CD4-positive, alpha-beta memory T cell (primary cell): Measurements from ENCODE around the gene TERB1. TPM values are rescaled to one million over a fixed set of nuclear protein-coding genes. Genes with fewer than 3 reads are reported as not detected.

ENCODE experiments used
- CTCF ChIA-PET: fragments of 350-600 bp; sonication (Branson Sonifier 250); formaldehyde crosslinking; loops from one replicate; lab custom pipeline; 2021; ENCODE audit warnings: inconsistent platforms; ENCODE audit not compliant: partially characterized antibody; lab: Charles Lee
- POLR2A ChIA-PET: fragments of 350-600 bp; sonication (Branson Sonifier 250); formaldehyde crosslinking; loops from one replicate; lab custom pipeline; 2021; ENCODE audit not compliant: partially characterized antibody; lab: Charles Lee
- DNase-seq, 5 donors: peaks; one replicate each; pipeline versions ENCODE4 v3.0.0 to v3.0.0-alpha.2; 2020 to 2022; ENCODE audit warnings: mixed read lengths in 1 of 5
- H3K27ac ChIP-seq: one replicate; pipeline ENCODE4 v1.7.0; 2013; ENCODE audit warnings: low read depth, low read length
- H3K27me3 ChIP-seq: 2 replicates; pipeline ENCODE4 v1.7.0; 2013; ENCODE audit warnings: mild to moderate bottlenecking, low read length, moderate library complexity; ENCODE audit not compliant: insufficient read depth
- H3K36me3 ChIP-seq: 2 replicates; pipeline ENCODE4 v1.7.0; 2013; ENCODE audit warnings: mild to moderate bottlenecking, low read length, moderate library complexity; ENCODE audit not compliant: insufficient read depth
- H3K4me1 ChIP-seq: 2 replicates; pipeline ENCODE4 v1.7.0; 2013; ENCODE audit warnings: mild to moderate bottlenecking, low read length, moderate library complexity; ENCODE audit not compliant: insufficient read depth
- H3K4me3 ChIP-seq, 2 donors: one replicate each; pipeline ENCODE4 v1.7.0; 2013; ENCODE audit warnings: low read length in 2 of 2, mild to moderate bottlenecking in 1 of 2
- H3K9me3 ChIP-seq, 2 donors: one replicate each; pipeline ENCODE4 v1.7.0; 2013; ENCODE audit warnings: low read length in 2 of 2, control low read depth in 1 of 2; ENCODE audit not compliant: control insufficient read depth in 1 of 2
- H3K27ac Mint-ChIP-seq, 7 donors: one replicate each; pipeline ENCODE4 v1.8.0; 2020 to 2021; ENCODE audit warnings: mixed read lengths in 7 of 7, mild to moderate bottlenecking in 6 of 7, inconsistent platforms in 3 of 7, moderate library complexity in 3 of 7
- H3K27me3 Mint-ChIP-seq, 2 donors: one replicate each; pipeline ENCODE4 v1.8.0; 2020 to 2021; ENCODE audit warnings: mixed read lengths in 2 of 2
- H3K36me3 Mint-ChIP-seq, 2 donors: one replicate each; pipeline ENCODE4 v1.8.0; 2020 to 2021; ENCODE audit warnings: mixed read lengths in 2 of 2, inconsistent platforms in 1 of 2, mild to moderate bottlenecking in 1 of 2
- H3K4me1 Mint-ChIP-seq, 4 donors: one replicate each; pipeline ENCODE4 v1.8.0; 2020 to 2021; ENCODE audit warnings: mixed read lengths in 4 of 4, mild to moderate bottlenecking in 1 of 4
- H3K4me3 Mint-ChIP-seq, 8 donors: one replicate each; pipeline ENCODE4 v1.8.0; 2020 to 2021; ENCODE audit warnings: mixed read lengths in 8 of 8, mild to moderate bottlenecking in 7 of 8, moderate library complexity in 6 of 8, inconsistent platforms in 3 of 8
- H3K9me3 Mint-ChIP-seq, 8 donors: one replicate each; pipeline ENCODE4 v1.8.0; 2020 to 2021; ENCODE audit warnings: mixed read lengths in 8 of 8, mild to moderate bottlenecking in 5 of 8, inconsistent platforms in 3 of 8, moderate library complexity in 1 of 8
- intact Hi-C: fragments of 100-400 bp; cut with micrococcal nuclease; formaldehyde crosslinking; loops from one replicate; pipeline ENCODE4 v1.15.1; 2023
- polyA plus RNA-seq, 2 donors: library from polyadenylated mRNA; unstranded; fragments of 300-500 nt; fragmentation: Illumina TruSeq; gene quantifications; one replicate each; pipeline ENCODE4 v1.2.3, GENCODE V29; 2021
- total RNA-seq, 2 experiments: library from RNA; stranded (reverse); gene quantifications; one replicate each; pipeline ENCODE4 v1.2.3, GENCODE V29; 2021

Gene TERB1
- total and polyA plus RNA-seq, 4 experiments from 2014 or later = 0.83 to 1.1 TPM; not detected in 2

- intact Hi-C loops = loop anchor here (1.0 to 2.0 kb wide), 4 partner anchors 32 to 323 kb away; partner anchors contain the start of gene CMTM4
- H3K36me3 Mint-ChIP-seq = peaks cover 61 to 77% of the 10 kb centered on the region in 2 donors
Measured at GRCh38 chr16:66728804-66729203, 72.6 kb downstream of the TERB1 start.

GRCh38 chr16:66728117-66728787 lies 73.1 kb downstream of the TERB1 start:
- H3K9me3 ChIP-seq = no peaks in the 10 kb centered on the region
- DNase-seq = peak in 4 of 5 donors; percentile 42 to 56 (median 46)
- POLR2A ChIA-PET = interaction anchor here (1.3 to 1.5 kb wide), 2 partner anchors 23 to 145 kb away, joined by 3 to 8 read pairs; partner anchors contain the start of gene DYNC1LI2
- no peaks in the 10 kb centered on the region for H3K4me1 ChIP-seq
- Mint-ChIP-seq H3K36me3 (peaks cover 64 to 77% of the 10 kb centered on the region in 2 donors), H3K4me1 (peaks cover 3 to 6% (median 5%) of the 10 kb centered on the region in 4 donors), H3K4me3 (no peak overlapping the region), H3K27ac (peak overlapping the region in 5 of 7 donors; percentile 12 to 73 (median 52)), H3K9me3 (peaks cover 0 to 1% (median 0%) of the 10 kb centered on the region in 8 donors), H3K27me3 (no peaks in the 10 kb centered on the region)
- H3K27me3 ChIP-seq = no peaks in the 10 kb centered on the region
- no peak overlapping the region for H3K27ac ChIP-seq
- CTCF ChIA-PET = interaction anchor here (0.7 to 4.2 kb wide), 16 partner anchors 12 to 322 kb away, joined by 3 to 76 read pairs (median 6); partner anchors contain the start of genes DYNC1LI2 and NAE1
- no peak overlapping the region for H3K4me3 ChIP-seq
- H3K36me3 ChIP-seq = peaks cover 78% of the 10 kb centered on the region
- intact Hi-C loops = loop anchor here (1.0 to 2.0 kb wide), 4 partner anchors 31 to 322 kb away; partner anchors contain the start of gene CMTM4

More at GRCh38 chr16:66728804-66729203, 72.6 kb downstream of the TERB1 start:
- Histone ChIP-seq H3K4me1 (no peaks in the 10 kb centered on the region), H3K4me3 (no peak overlapping the region), H3K36me3 (peaks cover 76% of the 10 kb centered on the region), H3K27me3 (no peaks in the 10 kb centered on the region), H3K9me3 (no peaks in the 10 kb centered on the region), H3K27ac (no peak overlapping the region)
- Mint-ChIP-seq H3K4me3 (no peak overlapping the region), H3K4me1 (peaks cover 3 to 6% (median 5%) of the 10 kb centered on the region in 4 donors), H3K27ac (no peak overlapping the region), H3K27me3 (no peaks in the 10 kb centered on the region), H3K9me3 (no peaks in the 10 kb centered on the region)
- no peak for DNase-seq
- ChIA-PET POLR2A (interaction anchor here (1.3 to 1.5 kb wide), 2 partner anchors 22 to 144 kb away, joined by 3 to 8 read pairs; partner anchors contain the start of gene DYNC1LI2), CTCF (interaction anchor here (0.7 to 4.2 kb wide), 12 partner anchors 11 to 323 kb away, joined by 3 to 76 read pairs (median 6); partner anchors contain the start of genes DYNC1LI2 and NAE1)

- Mint-ChIP-seq H3K4me3 (no peak overlapping the region), H3K9me3 (peaks cover 0 to 1% (median 0%) of the 10 kb centered on the region in 8 donors), H3K27ac (no peak overlapping the region), H3K4me1 (no peaks in the 10 kb centered on the region), H3K36me3 (peaks cover 33 to 53% of the 10 kb centered on the region in 2 donors), H3K27me3 (no peaks in the 10 kb centered on the region)
- DNase-seq = no peak
- Histone ChIP-seq H3K27ac (no peak overlapping the region), H3K27me3 (no peaks in the 10 kb centered on the region), H3K9me3 (no peaks in the 10 kb centered on the region), H3K4me1 (no peaks in the 10 kb centered on the region), H3K4me3 (no peak overlapping the region), H3K36me3 (peaks cover 27% of the 10 kb centered on the region)
- intact Hi-C loops = no loop called here
- ChIA-PET CTCF (no interaction called here), POLR2A (no interaction called here)
Measured at GRCh38 chr16:66720766-66721165, 80.6 kb downstream of the TERB1 start.

- intact Hi-C loops = no loop called here
- H3K36me3 ChIP-seq = peaks cover 15% of the 10 kb centered on the region
- ChIA-PET POLR2A (no interaction called here), CTCF (interaction anchor here (0.6 kb wide), 1 partner anchor 69 kb away, joined by 3 read pairs; no protein-coding TSS in a partner anchor)
- no peak overlapping the region for H3K4me3 ChIP-seq
- Mint-ChIP-seq H3K9me3 (peaks cover 0 to 1% (median 0%) of the 10 kb centered on the region in 8 donors), H3K36me3 (peaks cover 25 to 42% of the 10 kb centered on the region in 2 donors), H3K4me1 (no peaks in the 10 kb centered on the region), H3K27me3 (no peaks in the 10 kb centered on the region), H3K4me3 (no peak overlapping the region), H3K27ac (no peak overlapping the region)
- no peak overlapping the region for H3K27ac ChIP-seq
- H3K4me1 ChIP-seq = no peaks in the 10 kb centered on the region
- no peaks in the 10 kb centered on the region for H3K27me3 ChIP-seq
- no peaks in the 10 kb centered on the region for H3K9me3 ChIP-seq
- DNase-seq = no peak
Measured at GRCh38 chr16:66719246-66719645, 82.1 kb downstream of the TERB1 start.

- Mint-ChIP-seq H3K9me3 (no peaks in the 10 kb centered on the region), H3K4me3 (no peak overlapping the region), H3K27me3 (no peaks in the 10 kb centered on the region), H3K27ac (no peak overlapping the region), H3K4me1 (no peaks in the 10 kb centered on the region), H3K36me3 (peaks cover 11 to 27% of the 10 kb centered on the region in 2 donors)
- no peaks in the 10 kb centered on the region for H3K27me3 ChIP-seq
- no peaks in the 10 kb centered on the region for H3K4me1 ChIP-seq
- H3K9me3 ChIP-seq = no peaks in the 10 kb centered on the region
- intact Hi-C loops = no loop called here
- no peak for DNase-seq
- CTCF ChIA-PET = interaction anchor here (1.4 kb wide), 1 partner anchor 67 kb away, joined by 3 read pairs; no protein-coding TSS in a partner anchor
- no peak overlapping the region for H3K4me3 ChIP-seq
- POLR2A ChIA-PET = no interaction called here
- peaks cover under 1% of the 10 kb centered on the region for H3K36me3 ChIP-seq
- no peak overlapping the region for H3K27ac ChIP-seq
Measured at GRCh38 chr16:66717776-66718175, 83.6 kb downstream of the TERB1 start.

GRCh38 chr16:66717112-66717675 lies 84.2 kb downstream of the TERB1 start:
- Histone ChIP-seq H3K4me1 (no peaks in the 10 kb centered on the region), H3K27me3 (no peaks in the 10 kb centered on the region), H3K9me3 (no peaks in the 10 kb centered on the region), H3K4me3 (no peak overlapping the region), H3K36me3 (no peaks in the 10 kb centered on the region), H3K27ac (no peak overlapping the region)
- Mint-ChIP-seq H3K36me3 (peaks cover 11 to 23% of the 10 kb centered on the region in 2 donors), H3K9me3 (peaks cover 0 to 2% (median 0%) of the 10 kb centered on the region in 8 donors), H3K4me1 (no peaks in the 10 kb centered on the region), H3K27me3 (peaks cover 0 to 4% of the 10 kb centered on the region in 2 donors), H3K27ac (peak overlapping the region in 1 of 7 donors; percentile 8), H3K4me3 (no peak overlapping the region)
- POLR2A ChIA-PET = no interaction called here
- intact Hi-C loops = no loop called here
- no peak for DNase-seq
- CTCF ChIA-PET = interaction anchor here (0.7 to 2.4 kb wide), 2 partner anchors 9 to 116 kb away, joined by 3 to 7 read pairs; no protein-coding TSS in a partner anchor
